HG03039 (cell line): ENCODE measurements around the gene PI4K2A.

Experiments used
- ATAC-seq: cut with Tn5 transposase; IDR thresholded peaks from one replicate; pipeline ENCODE4 v1.9.1; 2021; ENCODE audit warnings: mild to moderate bottlenecking, moderate library complexity; ENCODE audit not compliant: unreplicated experiment

PI4K2A gene

DNA sequence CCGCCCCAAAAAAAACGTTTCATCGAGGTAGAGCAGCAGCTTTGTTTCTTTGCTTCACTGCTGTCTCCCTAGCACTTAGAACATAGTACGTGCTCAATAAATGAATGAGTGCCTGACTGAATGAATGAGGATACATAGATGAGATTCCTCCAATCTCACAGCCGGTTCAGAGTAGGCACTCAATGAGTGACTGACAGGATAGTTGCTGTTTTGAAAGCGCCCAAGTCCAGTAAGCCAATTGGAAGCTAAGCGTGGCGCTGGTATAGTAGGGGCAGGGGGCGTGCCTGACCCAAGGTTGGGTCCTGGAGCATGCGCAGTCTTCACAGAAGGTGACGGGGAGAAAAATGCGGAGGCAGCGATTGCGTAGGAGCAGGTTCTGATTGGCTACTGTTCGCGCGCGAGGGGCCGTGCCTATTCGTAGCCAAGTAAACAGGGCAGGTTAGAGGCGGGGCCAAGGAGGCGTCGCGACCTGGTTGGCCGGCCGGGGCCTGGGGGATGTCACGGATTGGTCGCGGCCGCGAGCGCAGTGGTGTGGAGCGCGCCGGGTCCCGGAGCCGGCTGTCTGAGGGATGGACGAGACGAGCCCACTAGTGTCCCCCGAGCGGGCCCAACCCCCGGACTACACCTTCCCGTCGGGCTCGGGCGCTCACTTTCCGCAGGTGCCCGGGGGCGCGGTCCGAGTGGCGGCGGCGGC lies at the start of gene PI4K2A:
PI4K2A (plus strand) TSS at position 498 of the 694 bp plus-strand sequence; CDS start at position 570, 72 bp downstream.
- ATAC-seq: peak; percentile 97

DNA sequence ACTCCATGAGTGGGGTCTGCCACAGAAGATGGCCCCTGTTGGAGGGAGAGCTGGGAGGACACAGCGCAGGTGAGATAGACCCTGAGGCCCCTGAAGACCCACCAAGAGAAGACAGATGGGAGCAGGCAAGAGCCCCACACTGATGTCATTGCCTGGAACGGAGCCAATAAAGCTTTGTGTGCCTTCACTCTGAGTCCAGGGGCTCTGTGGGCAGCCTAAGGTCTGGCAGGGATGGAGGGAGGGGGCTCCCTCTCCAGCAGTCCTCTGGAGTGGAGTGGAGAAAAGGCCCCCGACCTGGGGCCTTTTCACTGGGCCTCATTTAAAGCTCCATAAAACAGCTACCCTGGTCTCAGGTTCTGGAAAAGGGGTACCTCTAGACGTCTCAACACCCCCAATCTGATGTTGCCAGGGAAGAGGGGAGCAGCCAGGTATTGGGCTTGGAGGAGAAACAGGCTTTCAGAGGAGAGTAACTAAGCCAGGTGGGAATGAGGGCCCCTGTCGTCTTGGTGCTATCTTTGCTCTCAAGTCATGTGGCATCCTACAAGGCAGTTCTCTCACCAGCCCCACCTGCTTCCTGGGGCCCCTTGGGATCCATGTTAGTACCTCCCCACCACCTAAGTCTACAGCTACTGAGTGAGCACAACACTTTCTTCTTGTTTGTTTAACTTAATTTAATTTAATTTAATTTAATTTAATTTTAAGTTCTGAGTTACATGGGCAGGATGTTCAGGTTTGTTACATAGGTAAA lies 49.5 kb upstream of the PI4K2A start:
- no peak for ATAC-seq

DNA sequence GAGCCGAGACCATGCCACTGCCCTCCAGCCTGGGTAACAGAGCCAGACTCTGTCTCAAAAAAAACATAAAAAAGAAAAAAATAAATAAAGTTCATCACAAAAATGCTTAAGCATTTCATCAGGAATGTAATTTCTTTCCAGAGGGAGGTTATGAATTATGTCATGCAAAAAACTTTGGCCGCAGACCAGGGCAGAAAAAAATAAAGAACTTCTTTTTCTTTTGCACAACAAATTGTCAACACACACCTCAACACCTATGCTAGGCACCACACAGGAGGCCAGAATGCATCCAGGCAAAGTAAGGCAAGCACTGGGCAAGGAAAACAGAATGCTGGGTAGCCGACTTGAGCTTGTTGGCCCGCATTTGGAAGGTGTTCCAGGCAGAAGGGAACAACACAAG lies 47.0 kb upstream of the PI4K2A start:
- ATAC-seq: no peak

DNA sequence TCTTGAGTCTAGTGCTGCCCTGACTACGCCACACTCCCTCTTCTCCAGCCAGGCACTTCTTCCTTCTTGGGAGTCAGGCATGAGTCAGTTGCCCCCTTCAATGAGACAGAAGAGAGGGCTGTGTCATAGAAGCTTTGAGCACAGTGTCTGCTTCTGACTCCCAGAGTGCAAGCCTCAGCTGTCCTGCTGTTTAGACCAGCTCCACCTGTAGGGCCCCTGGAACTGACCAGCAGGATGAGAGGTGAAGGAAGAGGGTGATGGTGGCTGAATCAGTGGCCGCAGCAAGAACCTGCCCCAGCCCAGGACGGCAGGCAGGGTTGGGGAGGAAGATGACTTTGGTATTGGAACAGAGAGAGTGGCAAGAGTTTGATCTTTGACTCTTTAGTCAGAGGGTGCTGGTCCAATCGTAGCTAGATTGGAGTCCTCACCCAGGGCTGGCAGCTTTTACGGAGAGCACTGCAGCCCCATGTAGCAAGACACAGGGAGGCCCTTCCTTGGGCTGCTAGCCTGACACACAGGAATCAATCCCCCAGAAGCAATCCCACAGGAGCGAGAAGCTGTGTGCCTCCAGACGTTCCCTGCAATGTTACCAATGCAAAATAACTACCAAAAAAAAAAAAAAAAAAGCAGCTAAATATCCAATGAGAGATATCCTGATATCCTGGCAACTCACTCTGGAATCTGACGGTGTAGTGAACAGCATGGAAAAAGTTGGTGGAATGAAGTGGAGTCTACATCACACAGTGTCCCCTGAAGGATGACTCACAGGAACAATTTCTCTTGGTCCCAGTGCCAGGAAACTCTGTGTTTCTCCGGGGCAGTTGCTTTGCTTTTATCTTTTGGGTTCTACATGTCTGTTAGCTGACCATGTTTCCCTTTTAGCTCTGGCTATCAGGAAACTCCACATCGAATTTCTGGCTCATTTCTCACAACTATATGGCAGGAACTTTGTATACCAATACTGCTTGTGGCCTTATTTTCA lies 44.1 kb upstream of the PI4K2A start:
- ATAC-seq: no peak

DNA sequence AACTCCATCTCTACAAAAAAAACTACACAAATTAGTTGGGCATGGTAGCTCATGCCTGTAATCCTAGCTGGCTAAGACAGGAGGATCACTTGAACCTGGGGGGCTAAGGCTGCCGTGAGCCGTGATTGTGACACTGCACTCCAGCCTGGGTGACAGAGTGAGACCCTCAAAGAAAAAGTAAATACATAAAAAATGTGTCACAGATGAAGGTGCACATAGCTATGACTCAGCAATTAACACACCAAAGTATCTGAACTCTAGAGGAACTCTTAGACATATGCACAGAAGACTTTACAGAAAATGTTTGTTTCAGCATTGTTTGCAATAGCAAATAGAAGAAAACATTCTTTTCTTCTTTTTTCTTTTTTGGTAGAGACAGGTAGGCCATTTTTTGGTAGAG lies 42.7 kb upstream of the PI4K2A start:
- no peak for ATAC-seq

DNA sequence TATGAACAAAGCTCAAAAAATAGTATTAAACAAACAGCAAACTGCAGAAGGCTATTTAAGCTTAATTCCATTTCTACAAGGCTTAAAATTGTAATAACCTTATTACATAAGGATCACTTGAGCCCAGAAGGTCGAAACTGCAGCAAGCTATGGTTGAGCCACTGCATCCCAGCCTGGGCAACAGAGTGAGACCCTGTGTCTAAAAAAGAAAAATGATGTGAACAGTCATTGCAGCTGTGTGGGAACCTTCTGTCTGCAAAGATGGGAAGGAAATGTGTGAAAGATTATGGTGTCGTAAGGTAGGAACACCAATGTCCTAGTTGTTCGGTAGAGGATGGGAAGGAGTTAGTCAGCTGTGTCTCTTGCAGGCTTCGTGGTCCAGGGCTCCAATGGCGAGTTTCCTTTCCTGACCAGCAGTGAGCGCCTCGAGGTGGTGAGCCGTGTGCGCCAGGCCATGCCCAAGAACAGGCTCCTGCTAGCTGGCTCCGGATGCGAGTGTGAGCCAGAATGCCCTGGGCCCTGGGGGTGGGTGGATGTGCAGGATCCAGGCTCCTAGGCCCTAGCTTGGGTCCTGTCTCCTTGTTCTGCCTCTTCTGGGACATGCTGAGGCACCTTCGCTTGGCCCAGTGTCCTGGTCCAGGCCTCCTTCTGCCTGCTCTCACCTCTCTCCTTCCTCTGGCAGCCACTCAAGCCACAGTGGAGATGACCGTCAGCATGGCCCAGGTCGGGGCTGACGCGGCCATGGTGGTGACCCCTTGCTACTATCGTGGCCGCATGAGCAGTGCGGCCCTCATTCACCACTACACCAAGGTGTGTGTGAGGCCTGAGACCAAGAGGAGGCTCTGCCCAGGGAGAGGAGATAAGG lies 41.8 kb upstream of the PI4K2A start:
- ATAC-seq: no peak

DNA sequence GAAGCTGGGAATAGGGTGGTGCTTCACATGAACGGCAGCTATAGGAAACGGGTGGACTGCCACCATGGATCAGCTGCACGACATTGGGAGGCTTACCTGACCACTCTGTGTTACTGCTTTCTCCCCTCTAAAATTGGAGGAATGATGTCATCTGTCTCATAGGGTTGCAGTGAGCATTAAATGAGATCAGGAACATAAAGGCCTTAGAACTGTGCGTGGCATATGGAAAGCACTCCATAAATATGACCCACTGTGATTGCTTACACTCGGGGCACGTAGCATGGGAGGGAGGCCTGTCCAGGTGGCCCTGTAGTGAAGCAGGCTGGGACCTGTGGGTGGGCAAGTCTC lies 41.2 kb upstream of the PI4K2A start:
- ATAC-seq: no peak

DNA sequence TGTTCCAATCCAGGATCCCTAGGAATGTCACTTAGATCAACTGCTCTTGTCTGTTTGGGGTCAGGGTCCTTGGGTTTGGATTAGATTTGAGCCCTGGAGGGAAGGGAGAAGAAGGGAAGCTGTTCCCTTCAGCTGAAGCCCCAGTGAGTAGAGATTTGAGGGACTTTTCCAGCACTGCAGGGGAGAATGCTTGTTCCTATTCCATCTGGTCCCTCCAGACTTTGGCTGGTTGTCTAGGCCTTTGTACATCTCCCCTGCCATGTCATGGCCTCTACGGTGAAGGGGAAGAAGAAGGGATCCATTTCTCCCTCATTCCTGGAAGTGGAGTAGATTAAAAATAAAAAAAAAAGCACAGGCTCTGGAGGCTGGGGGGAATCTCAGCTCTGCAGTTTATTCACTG lies 39.9 kb upstream of the PI4K2A start:
- no peak for ATAC-seq

DNA sequence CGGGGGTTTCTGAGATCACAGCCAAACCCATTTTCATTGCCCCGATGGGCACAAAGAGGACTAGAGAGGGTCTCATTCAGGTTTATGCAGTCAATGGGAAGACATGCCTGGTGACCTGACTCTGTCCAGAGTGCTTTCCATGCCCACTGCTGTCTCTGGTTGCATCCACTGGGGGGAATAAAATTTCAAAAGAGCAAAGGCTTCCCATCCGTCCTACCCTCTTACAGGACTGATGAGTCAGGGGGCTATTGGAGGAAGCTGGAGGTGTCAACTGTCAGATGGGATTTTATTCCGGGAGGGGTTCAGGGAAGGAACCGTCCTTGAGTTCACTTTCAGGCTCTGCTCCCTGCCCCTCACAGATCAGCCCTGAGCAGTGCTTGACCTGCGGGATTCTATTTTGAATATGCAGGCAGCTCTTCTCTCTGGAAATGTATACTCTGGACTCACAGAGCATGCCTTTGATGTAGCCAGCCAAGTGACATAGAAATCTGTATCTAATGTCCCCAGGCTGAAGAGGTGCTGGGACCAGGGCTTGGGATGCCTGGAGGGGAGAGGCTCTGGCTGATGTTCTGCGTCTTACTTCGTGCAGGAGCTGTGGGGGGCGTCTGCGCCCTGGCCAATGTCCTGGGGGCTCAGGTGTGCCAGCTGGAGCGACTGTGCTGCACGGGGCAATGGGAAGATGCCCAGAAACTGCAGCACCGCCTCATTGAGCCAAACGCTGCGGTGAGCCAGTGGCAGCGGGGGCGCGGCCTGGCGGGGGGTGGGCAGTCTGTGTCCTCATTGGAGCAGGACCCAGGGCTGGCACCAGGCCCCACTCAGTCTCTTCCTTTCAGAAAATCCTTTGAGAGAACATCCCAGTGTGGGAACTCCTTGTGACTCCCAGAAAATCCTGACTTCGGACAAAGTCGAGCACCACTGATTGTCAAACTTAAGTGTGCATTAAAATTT lies 38.9 kb upstream of the PI4K2A start:
- no peak for ATAC-seq

DNA sequence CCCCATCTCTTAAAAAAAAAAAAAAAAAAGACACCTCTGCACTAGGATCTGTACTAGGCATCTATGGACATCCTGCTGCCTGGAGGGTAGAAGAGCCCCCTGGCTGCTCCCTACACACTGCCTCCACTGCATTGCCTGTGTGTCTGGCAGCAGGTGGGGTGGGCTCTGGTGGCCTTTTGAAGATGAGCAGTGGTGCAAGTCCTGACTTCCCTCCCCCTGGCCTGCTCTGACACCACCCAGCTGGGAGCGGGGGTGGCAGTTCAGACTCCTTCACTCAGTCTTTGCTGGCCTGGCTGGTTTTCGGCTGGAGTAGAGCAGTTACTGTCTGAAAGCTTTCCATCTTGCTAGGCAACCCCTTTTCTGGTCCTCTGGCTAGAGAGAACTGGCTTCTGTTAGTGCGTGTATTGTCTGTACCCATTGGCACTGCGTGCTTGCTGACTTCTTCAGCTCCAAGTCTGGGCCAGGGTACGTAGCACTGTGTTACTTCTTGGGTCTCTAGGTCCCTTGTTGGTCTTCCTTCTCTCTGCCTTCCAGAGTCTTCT lies 33.3 kb upstream of the PI4K2A start:
- no peak for ATAC-seq

DNA sequence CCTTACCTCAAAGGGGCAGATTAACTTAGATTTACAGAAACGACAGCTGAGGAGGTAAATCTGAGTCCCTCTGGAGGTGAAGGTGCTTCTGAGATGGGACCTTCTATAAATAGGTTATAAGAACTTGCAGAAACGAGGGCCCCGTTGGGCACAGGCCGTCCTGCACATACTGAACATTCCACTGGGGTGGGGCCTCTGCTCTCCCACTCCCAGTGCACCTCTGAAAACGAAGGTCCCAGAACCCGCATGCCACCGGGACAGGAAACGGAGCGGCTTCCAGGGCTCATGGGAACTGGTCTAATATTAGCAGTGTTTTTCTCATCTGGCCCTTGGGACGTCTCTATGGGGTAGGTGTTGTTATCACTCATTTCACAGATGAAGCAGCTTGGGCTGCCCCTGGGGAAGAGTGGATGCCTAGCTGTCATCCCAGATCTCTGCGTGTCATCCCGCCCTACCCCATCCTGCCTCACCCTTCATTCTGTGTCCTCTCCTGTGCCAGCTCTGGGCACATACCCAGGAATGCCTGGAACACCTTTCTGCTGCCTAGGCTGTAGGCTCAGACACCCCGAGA lies 31.4 kb upstream of the PI4K2A start:
- no peak for ATAC-seq

DNA sequence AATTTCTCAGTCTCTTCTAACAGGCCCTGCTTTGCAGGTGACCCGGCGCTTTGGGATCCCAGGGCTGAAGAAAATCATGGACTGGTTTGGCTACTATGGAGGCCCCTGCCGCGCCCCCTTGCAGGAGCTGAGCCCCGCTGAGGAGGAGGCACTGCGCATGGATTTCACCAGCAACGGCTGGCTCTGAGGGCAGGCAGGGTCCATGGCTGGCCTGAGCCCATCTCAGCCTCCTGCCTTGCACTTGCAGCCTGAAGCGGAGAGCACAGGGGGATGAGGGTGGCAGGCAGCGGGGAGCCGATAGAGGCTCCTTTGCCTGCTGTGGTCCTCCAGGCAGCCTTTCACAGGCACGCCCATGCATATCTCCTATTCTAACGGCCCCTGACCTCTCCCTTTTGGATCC lies 29.0 kb upstream of the PI4K2A start:
- no peak for ATAC-seq

DNA sequence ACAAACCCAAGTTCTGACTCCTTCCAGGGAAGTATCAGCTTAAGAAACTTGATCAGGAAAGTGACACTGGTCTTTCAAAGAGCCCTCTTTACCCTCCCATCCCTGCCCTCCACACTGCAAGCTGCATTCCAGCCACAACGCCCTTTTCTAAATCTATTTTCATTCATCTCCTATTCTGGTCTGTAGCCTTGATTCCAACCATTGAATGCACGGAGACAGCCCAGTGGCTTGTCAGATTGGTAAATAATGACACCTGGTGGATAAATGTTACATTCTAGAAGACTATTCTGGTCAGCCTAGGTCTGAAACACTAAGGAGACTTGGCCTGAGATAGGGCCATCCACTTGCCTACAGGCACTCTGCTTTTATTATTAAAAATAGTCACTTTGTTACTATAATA lies 28.1 kb upstream of the PI4K2A start:
- ATAC-seq: no peak

DNA sequence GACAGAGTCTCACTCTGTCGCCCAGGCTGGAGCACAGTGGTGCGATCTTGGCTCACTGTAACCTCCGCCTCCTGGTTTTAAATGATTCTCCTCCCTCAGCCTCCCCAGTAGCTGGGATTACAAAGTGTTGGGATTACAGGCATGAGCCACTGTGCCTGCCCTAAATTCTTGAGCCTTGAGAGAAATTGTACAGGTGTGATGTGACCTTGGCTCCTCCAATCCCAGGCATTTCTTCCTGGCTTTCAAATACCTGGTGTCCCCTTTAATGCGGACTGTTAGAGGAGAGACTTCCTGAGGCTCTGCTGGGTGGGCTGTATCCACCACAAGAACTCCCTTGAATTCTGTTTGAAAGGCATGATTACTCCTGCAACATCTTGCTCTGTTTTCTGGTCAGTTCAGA lies 22.2 kb upstream of the PI4K2A start:
- ATAC-seq: no peak

DNA sequence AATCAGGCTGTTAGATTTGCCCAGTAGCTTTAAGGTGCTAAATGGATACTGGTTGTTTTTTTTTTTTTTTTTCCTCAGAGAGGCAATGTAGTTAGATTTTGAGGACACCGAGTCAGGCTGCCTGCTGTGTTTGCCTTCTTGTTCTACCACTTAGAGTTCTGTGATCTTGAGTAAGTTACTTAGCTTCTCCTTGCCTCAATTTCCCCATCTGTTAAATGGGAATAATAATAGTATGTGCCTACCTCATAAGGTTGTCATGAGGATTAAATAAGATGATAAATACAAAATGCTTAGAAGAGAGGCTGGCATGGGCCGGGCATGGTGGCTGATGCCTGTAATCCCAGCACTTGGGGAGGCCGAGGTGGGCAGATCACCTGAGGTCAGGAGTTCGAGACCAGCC lies 21.7 kb upstream of the PI4K2A start:
- no peak for ATAC-seq

DNA sequence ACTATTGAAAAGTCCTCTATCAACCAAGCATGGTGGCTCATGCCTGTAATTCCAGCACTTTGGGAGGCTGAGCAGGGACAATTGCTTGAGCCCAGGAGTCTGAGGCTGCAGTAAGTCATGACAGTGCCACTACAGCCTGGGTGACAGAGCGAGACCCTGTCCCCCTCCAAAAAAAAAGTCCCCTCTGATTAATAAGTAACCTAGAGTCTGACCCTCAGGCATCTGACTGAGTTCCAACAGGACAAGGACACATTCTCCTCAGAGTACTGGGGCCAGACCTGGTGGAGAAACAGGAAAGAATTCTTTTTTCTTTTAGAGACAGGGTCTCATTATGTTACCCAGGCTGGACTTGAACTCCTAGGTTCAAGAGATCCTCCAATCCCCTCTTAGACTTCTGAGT lies 17.2 kb upstream of the PI4K2A start:
- no peak for ATAC-seq

DNA sequence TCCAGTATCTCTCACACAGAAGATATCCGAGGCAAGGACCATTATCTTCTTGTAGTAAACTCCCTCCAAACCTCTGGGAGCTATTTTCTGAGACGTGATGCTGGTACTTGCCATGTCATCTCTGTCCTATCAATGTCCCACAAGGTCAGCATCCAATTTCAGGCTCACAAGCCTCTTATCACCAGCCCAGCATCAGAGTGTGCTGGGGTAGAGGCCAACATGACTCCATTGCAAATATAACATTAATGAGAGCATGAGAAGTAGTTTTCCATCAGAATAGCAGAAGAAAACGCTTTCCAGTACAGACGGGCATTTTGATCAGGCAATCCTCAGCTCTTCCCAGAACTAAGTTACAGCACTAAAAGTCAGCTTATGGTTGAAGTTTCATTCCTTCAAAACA lies 12.7 kb upstream of the PI4K2A start:
- no peak for ATAC-seq

DNA sequence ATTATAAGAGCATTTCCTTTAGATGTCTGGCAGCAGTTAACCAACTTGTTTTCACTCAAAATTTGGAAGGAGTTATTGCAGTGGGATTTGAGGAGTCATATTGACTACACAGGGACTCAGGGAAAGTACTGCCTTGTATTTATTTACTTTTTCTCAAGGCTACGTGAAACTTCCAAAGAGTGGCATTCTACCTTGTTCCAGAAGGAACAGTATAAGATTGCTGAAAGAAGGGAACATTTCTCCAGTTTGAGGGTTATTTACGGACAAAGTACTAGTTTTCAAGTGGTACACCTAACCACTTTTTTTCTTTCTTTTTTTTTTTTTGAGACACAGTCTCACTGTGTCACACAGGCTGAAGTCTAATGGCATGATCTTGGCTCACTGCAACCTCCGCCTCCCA lies 12.2 kb upstream of the PI4K2A start:
- ATAC-seq: no peak

DNA sequence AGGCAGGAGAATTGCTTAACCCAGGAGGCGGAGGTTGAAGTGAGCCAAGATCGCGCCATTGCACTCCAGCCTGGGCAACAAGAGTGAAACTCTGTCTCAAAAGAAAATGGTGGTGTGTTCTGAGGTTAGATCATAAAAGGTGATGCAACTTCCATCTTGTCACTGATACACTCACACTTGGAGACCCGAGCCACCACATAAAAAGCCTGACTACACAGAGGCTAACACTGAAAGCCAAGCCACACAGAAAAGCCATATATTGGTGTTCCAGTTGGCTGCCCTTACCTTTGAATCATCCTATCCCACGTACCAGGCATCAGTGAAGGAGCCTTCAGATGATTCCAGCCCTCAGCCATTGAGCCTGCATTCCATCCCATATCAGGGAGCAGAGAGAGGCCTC lies 11.2 kb upstream of the PI4K2A start:
- ATAC-seq: no peak
